ENCODE results near the gene MYO3A.

DNA sequence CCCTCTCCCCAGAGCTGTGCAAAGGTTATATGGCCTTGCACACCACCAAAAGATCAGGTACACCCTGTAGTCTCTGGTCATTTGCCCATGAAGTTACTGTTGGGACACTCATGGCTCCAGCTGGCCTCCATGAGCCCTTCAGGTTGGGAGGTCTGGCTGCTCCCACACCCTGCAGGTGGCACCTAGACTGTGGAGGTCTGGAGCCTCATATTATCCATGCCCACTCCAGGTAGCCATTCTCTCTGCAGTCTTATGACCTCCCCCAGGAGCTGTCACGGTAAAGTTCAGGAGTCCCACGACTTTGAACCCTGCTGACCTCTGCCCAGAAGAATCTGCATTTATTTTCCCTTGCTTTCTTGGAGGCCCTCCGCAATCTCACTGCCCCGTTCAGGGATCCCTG is 243.3 kb downstream of the MYO3A start:
- TF ChIP-seq, protein P1, sequence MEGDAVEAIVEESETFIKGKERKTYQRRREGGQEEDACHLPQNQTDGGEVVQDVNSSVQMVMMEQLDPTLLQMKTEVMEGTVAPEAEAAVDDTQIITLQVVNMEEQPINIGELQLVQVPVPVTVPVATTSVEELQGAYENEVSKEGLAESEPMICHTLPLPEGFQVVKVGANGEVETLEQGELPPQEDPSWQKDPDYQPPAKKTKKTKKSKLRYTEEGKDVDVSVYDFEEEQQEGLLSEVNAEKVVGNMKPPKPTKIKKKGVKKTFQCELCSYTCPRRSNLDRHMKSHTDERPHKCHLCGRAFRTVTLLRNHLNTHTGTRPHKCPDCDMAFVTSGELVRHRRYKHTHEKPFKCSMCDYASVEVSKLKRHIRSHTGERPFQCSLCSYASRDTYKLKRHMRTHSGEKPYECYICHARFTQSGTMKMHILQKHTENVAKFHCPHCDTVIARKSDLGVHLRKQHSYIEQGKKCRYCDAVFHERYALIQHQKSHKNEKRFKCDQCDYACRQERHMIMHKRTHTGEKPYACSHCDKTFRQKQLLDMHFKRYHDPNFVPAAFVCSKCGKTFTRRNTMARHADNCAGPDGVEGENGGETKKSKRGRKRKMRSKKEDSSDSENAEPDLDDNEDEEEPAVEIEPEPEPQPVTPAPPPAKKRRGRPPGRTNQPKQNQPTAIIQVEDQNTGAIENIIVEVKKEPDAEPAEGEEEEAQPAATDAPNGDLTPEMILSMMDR (IDR thresholded peaks at IDR 0.05), result no peak
- TF ChIP-seq POLR2A (IDR thresholded peaks at IDR 0.05), result no peak
